DND-41 (cell line): ENCODE results near the gene CFB.

Source experiments
- CTCF ChIP-seq: IDR thresholded peaks from 2 replicates; pipeline ENCODE4 v1.5.1; 2012; ENCODE audit warnings: borderline replicate concordance, low read length, moderate library complexity, mild to moderate bottlenecking; ENCODE audit not compliant: poor library complexity, severe bottlenecking; ENCODE audit errors: extremely low read depth
- EZH2 ChIP-seq: IDR thresholded peaks from 3 replicates; pipeline ENCODE4 v1.6.1; 2012; ENCODE audit warnings: borderline replicate concordance, low read depth, mild to moderate bottlenecking, moderate library complexity, low read length, inconsistent platforms; ENCODE audit not compliant: severe bottlenecking

GRCh38 chr6:31945507-31946369 lies at the start of gene CFB:
- TF ChIP-seq CTCF, result no peak
- no peak for TF ChIP-seq EZH2
